Loucy (cell line): Measurements from ENCODE around the gene JAZF1.
A peak's percentile ranks its signal among the peaks of the same experiment; 100 is the strongest.

Experiments used
- H2AFZ ChIP-seq: fragments of 200-600 bp; sonication (generic); 2 replicates; pipeline ENCODE4 v1.6.0; 2016; ENCODE audit warnings: antibody characterized with exemption, mild to moderate bottlenecking, low read length, moderate library complexity
- H3F3A ChIP-seq: fragments of 200-600 bp; 2 replicates; pipeline ENCODE4 v1.6.0; 2016; ENCODE audit warnings: antibody characterized with exemption, low read depth, mild to moderate bottlenecking
- H3K27me3 ChIP-seq: fragments of 200-600 bp; sonication (generic); 2 replicates; pipeline ENCODE4 v1.6.1; 2014; ENCODE audit warnings: low read length, mild to moderate bottlenecking; ENCODE audit not compliant: insufficient read depth, poor library complexity, severe bottlenecking
- H3K36me3 ChIP-seq: fragments of 200-600 bp; sonication (generic); 2 replicates; pipeline ENCODE4 v1.6.1; 2016; ENCODE audit warnings: low read length; ENCODE audit not compliant: insufficient read depth
- H3K4me1 ChIP-seq: fragments of 200-600 bp; sonication (generic); 2 replicates; pipeline ENCODE4 v1.5.1; 2014; ENCODE audit warnings: low read length, mild to moderate bottlenecking; ENCODE audit not compliant: insufficient read depth, poor library complexity, severe bottlenecking
- H3K4me2 ChIP-seq: fragments of 200-600 bp; sonication (generic); 2 replicates; pipeline ENCODE4 v1.6.0; 2014; ENCODE audit warnings: antibody characterized with exemption, low read length, low read depth, mild to moderate bottlenecking; ENCODE audit not compliant: poor library complexity, severe bottlenecking
- H3K4me3 ChIP-seq: fragments of 200-600 bp; sonication (generic); 2 replicates; pipeline ENCODE4 v1.5.1; 2014; ENCODE audit warnings: low read length, mild to moderate bottlenecking, mixed read lengths; ENCODE audit not compliant: poor library complexity, severe bottlenecking
- H3K79me2 ChIP-seq: fragments of 200-600 bp; sonication (generic); 2 replicates; pipeline ENCODE4 v1.6.1; 2014; ENCODE audit warnings: low read length; ENCODE audit not compliant: insufficient read depth
- H3K9ac ChIP-seq: fragments of 200-600 bp; sonication (generic); 2 replicates; pipeline ENCODE4 v1.6.0; 2014; ENCODE audit warnings: mild to moderate bottlenecking, low read depth, low read length, moderate library complexity; ENCODE audit not compliant: poor library complexity, severe bottlenecking
- H3K9me2 ChIP-seq: fragments of 200-600 bp; sonication (generic); replicated peaks from 2 replicates; pipeline ENCODE4 v1.6.1; 2016; ENCODE audit warnings: low read depth, low read length, mixed read lengths
- H3K9me3 ChIP-seq: fragments of 200-600 bp; sonication (generic); 2 replicates; pipeline ENCODE4 v1.6.1; 2014; ENCODE audit warnings: mild to moderate bottlenecking, antibody characterized with exemption, low read length, low read depth; ENCODE audit not compliant: insufficient read depth
- H4K20me1 ChIP-seq: fragments of 200-600 bp; sonication (generic); 2 replicates; pipeline ENCODE4 v1.6.0; 2014; ENCODE audit warnings: antibody characterized with exemption, low read length, mild to moderate bottlenecking; ENCODE audit not compliant: insufficient read depth, poor library complexity, severe bottlenecking
- EZH2phosphoT487 ChIP-seq: fragments of 200-600 bp; IDR thresholded peaks from 2 replicates; pipeline ENCODE4 v1.6.1; 2018; ENCODE audit warnings: antibody characterized with exemption, mild to moderate bottlenecking, moderate library complexity, borderline replicate concordance
- TF ChIP-seq, protein P1 (sequence below): fragments of 200-600 bp; sonication (generic); conservative IDR thresholded peaks from 2 replicates; pipeline ENCODE4 v1.5.1; 2014; ENCODE audit warnings: mild to moderate bottlenecking, antibody characterized with exemption, low read length

JAZF1 gene

DNA sequence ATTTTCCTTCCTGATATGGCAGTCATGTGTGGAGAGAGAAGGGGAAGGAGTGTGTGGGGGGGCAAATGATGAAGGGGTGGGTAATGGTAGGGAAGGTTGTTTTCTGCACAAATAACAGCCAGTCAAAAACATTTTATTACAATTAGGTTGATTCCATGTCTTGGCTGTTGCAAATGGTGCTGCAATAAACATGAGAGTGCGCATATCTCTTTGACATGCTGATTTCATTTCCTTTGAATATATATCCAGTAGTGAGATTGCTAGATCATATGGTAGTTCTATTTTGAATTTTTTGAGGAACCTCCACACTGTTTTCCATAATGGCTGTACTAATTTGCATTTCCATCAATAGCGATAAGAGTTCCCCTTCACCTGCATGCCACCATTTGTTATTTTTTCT, 10.6 kb upstream of the JAZF1 start:
- Histone ChIP-seq H3K79me2 (no peaks in the 10 kb centered on the region), H3K4me2 (no peak overlapping the region), H3K36me3 (no peaks in the 10 kb centered on the region), H3K9me3 (no peaks in the 10 kb centered on the region), H2AFZ (no peak overlapping the region), H3K4me3 (no peak overlapping the region), H3F3A (no peaks in the 10 kb centered on the region), H3K4me1 (peaks cover 2% of the 10 kb centered on the region), H3K27me3 (no peaks in the 10 kb centered on the region), H3K9me2 (no peaks in the 10 kb centered on the region), H4K20me1 (no peaks in the 10 kb centered on the region), H3K9ac (no peak overlapping the region)
- TF ChIP-seq EZH2phosphoT487 = no peak
- TF ChIP-seq, protein P1, sequence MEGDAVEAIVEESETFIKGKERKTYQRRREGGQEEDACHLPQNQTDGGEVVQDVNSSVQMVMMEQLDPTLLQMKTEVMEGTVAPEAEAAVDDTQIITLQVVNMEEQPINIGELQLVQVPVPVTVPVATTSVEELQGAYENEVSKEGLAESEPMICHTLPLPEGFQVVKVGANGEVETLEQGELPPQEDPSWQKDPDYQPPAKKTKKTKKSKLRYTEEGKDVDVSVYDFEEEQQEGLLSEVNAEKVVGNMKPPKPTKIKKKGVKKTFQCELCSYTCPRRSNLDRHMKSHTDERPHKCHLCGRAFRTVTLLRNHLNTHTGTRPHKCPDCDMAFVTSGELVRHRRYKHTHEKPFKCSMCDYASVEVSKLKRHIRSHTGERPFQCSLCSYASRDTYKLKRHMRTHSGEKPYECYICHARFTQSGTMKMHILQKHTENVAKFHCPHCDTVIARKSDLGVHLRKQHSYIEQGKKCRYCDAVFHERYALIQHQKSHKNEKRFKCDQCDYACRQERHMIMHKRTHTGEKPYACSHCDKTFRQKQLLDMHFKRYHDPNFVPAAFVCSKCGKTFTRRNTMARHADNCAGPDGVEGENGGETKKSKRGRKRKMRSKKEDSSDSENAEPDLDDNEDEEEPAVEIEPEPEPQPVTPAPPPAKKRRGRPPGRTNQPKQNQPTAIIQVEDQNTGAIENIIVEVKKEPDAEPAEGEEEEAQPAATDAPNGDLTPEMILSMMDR = no peak

DNA sequence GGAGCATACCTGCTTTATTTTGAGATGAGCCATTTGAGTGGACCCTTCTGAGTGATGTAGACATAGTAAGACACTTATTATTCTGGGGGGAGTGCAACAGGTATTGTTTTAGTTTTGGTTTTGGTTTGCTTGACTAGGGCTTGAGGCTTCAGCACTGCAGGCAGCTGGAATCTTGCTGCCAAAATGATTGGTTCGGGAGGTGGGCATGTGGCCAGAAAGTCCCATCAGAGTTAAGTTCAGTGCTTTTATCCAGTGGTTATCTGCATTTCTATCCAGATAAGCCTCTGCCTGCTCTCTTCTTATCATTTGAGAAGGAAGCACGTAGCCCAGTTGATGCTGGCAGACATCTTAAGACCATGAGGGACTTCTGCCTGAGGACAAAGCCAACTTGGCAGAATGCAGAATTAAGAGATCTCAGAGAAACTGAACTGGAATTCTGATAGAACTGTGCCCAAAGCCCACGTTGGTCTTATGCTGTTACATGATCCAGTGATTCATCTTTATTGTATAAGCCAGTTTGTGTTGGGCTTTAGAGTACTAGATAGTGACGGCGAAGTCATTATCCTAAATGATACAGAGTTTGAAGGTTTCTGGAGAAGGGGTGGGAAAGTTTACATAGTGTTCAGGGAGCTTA, 9.6 kb upstream of the JAZF1 start:
- no peak for TF ChIP-seq EZH2phosphoT487
- TF ChIP-seq, protein P1 = no peak
- no peaks in the 10 kb centered on the region for H3K79me2 ChIP-seq
- H3K4me2 ChIP-seq = peak overlapping the region; percentile 14
- no peaks in the 10 kb centered on the region for H4K20me1 ChIP-seq
- H3K4me3 ChIP-seq = no peak overlapping the region
- H3K9me2 ChIP-seq = no peaks in the 10 kb centered on the region
- no peaks in the 10 kb centered on the region for H3K4me1 ChIP-seq
- H3F3A ChIP-seq = no peaks in the 10 kb centered on the region
- peak overlapping the region; percentile 84 for H2AFZ ChIP-seq
- no peaks in the 10 kb centered on the region for H3K9me3 ChIP-seq
- no peak overlapping the region for H3K9ac ChIP-seq
- no peaks in the 10 kb centered on the region for H3K27me3 ChIP-seq
- H3K36me3 ChIP-seq = no peaks in the 10 kb centered on the region

DNA sequence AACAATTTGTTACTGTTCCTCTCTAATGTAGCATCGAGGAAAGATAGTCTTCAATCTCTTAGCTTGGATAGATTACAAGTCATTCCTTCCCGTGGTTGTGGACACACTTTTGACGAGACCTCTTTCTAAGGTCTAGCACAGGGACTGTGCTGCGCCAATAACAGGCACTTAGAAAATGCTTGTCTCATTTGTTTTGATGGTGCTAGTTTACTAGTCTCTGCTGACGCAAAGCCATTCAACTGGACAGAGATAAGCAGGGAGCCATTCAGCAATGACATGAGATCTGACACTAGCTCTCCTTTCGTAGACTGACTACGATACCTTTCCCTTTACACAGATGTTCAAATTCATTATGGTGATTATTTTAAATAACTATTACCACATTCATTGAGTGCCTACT, 6.4 kb upstream of the JAZF1 start:
- no peak overlapping the region for H3K4me3 ChIP-seq
- H3K36me3 ChIP-seq = no peaks in the 10 kb centered on the region
- TF ChIP-seq, protein P1 = no peak
- no peak for TF ChIP-seq EZH2phosphoT487
- H2AFZ ChIP-seq = no peak overlapping the region
- no peak overlapping the region for H3K9ac ChIP-seq
- no peaks in the 10 kb centered on the region for H3K9me3 ChIP-seq
- no peaks in the 10 kb centered on the region for H4K20me1 ChIP-seq
- no peaks in the 10 kb centered on the region for H3K27me3 ChIP-seq
- H3K79me2 ChIP-seq = no peaks in the 10 kb centered on the region
- H3K4me2 ChIP-seq = no peak overlapping the region
- H3K9me2 ChIP-seq = no peaks in the 10 kb centered on the region
- peaks cover 17% of the 10 kb centered on the region for H3K4me1 ChIP-seq
- H3F3A ChIP-seq = no peaks in the 10 kb centered on the region
